Ishikawa (cell line): ENCODE data around the gene ERCC3.

Experiments
- CEBPB ChIP-seq: IDR thresholded peaks from 2 replicates; pipeline ENCODE4 v1.6.1; 2012
- CREB1 ChIP-seq: IDR thresholded peaks from 2 replicates; pipeline ENCODE4 v1.6.1; 2012; ENCODE audit warnings: low read depth
- EGR1 ChIP-seq: IDR thresholded peaks from 2 replicates; pipeline ENCODE4 v1.6.1; 2012
- EP300 ChIP-seq: IDR thresholded peaks from 2 replicates; pipeline ENCODE4 v1.6.1; 2012; ENCODE audit warnings: borderline replicate concordance
- FOXM1 ChIP-seq: IDR thresholded peaks from 2 replicates; pipeline ENCODE4 v1.6.1; 2012; ENCODE audit warnings: low read depth, borderline replicate concordance
- MAX ChIP-seq: IDR thresholded peaks from 2 replicates; pipeline ENCODE4 v1.6.1; 2012
- NFIC ChIP-seq: IDR thresholded peaks from 2 replicates; pipeline ENCODE4 v1.6.1; 2012
- RAD21 ChIP-seq: IDR thresholded peaks from 2 replicates; pipeline ENCODE4 v1.6.1; 2012; ENCODE audit warnings: low read depth
- REST ChIP-seq: IDR thresholded peaks from 2 replicates; pipeline ENCODE4 v1.6.1; 2012; ENCODE audit warnings: low read depth, mild to moderate bottlenecking
- TAF1 ChIP-seq: IDR thresholded peaks from 2 replicates; pipeline ENCODE4 v1.6.1; 2012; ENCODE audit warnings: low read depth, mild to moderate bottlenecking
- TCF12 ChIP-seq: IDR thresholded peaks from 2 replicates; pipeline ENCODE4 v1.6.1; 2012; ENCODE audit warnings: low read depth
- TEAD4 ChIP-seq: IDR thresholded peaks from 2 replicates; pipeline ENCODE4 v1.6.1; 2012
- USF1 ChIP-seq: IDR thresholded peaks from 2 replicates; pipeline ENCODE4 v1.6.1; 2012
- YY1 ChIP-seq: IDR thresholded peaks from 2 replicates; pipeline ENCODE4 v1.6.1; 2012; ENCODE audit warnings: low read depth
- ZBTB7A ChIP-seq: IDR thresholded peaks from 2 replicates; pipeline ENCODE4 v1.6.1; 2012; ENCODE audit warnings: low read depth

Gene ERCC3

GRCh38 chr2:127225186-127225960 lies 68.6 kb downstream of the ERCC3 start:
- TF ChIP-seq NFIC (no peak), FOXM1 (no peak), CREB1 (no peak), EGR1 (no peak), MAX (no peak)

- TF ChIP-seq TEAD4, result no peak
- TF ChIP-seq TCF12, result no peak
- TF ChIP-seq YY1, result no peak
- no peak for TF ChIP-seq TAF1
- TF ChIP-seq EP300, result no peak
- no peak for TF ChIP-seq ZBTB7A
- TF ChIP-seq CREB1, result no peak
- TF ChIP-seq USF1, result no peak
- TF ChIP-seq CEBPB, result no peak
- no peak for TF ChIP-seq REST
- no peak for TF ChIP-seq RAD21
- TF ChIP-seq NFIC, result no peak
- TF ChIP-seq EGR1, result no peak
- TF ChIP-seq FOXM1, result no peak
- no peak for TF ChIP-seq MAX
Measured at GRCh38 chr2:127220768-127221527, 73.0 kb downstream of the ERCC3 start.

- TF ChIP-seq NFIC (no peak), MAX (no peak), YY1 (no peak), EGR1 (no peak), CREB1 (no peak), RAD21 (no peak), EP300 (no peak), CEBPB (no peak), USF1 (no peak)
Measured at GRCh38 chr2:127220102-127220767, 73.7 kb downstream of the ERCC3 start, which contains the start of gene CYP27C1. CYP27C1 (minus strand) TSS chr2:127220299; CDS start chr2:127220270, 29 bp downstream.

- TF ChIP-seq FOXM1 (no peak), ZBTB7A (peak; percentile 91)
Measured at GRCh38 chr2:127219171-127220070, 74.5 kb downstream of the ERCC3 start.

- TF ChIP-seq USF1, result no peak
- no peak for TF ChIP-seq TCF12
- no peak for TF ChIP-seq EGR1
- no peak for TF ChIP-seq CREB1
- TF ChIP-seq TEAD4, result no peak
- no peak for TF ChIP-seq MAX
- no peak for TF ChIP-seq TAF1
- TF ChIP-seq FOXM1, result no peak
- TF ChIP-seq NFIC, result no peak
Measured at GRCh38 chr2:127218812-127219170, 75.2 kb downstream of the ERCC3 start.
